Mesenchymal stem cell (in vitro differentiated cells and primary cell): ENCODE measurements around the gene JAGN1.
"Not testable (repeated sequence)": the region's sequence is repeated elsewhere in the genome, so short reads cannot be mapped to it uniquely, and the experiment has no call there.

Experiments
- DNase-seq: peaks from one replicate; pipeline ENCODE4 v3.0.0-alpha.2; 2013
- H2AFZ ChIP-seq: one replicate; pipeline ENCODE4 v1.6.1; 2013; ENCODE audit warnings: low read depth, mild to moderate bottlenecking, control low read depth, inconsistent platforms, low read length, moderate library complexity
- H2AK5ac ChIP-seq: 2 replicates; pipeline ENCODE4 v1.6.1; 2013; ENCODE audit warnings: low read length, moderate library complexity, mild to moderate bottlenecking, inconsistent platforms; ENCODE audit not compliant: severe bottlenecking
- H2BK120ac ChIP-seq: one replicate; pipeline ENCODE4 v1.6.1; 2013; ENCODE audit warnings: low read depth, mild to moderate bottlenecking, inconsistent platforms, low read length, moderate library complexity
- H2BK12ac ChIP-seq, 2 experiments: one replicate each; pipeline ENCODE4 v1.6.1; 2013; ENCODE audit warnings: inconsistent platforms in 2 of 2, low read length in 2 of 2, mild to moderate bottlenecking in 2 of 2, moderate library complexity in 2 of 2, control low read depth in 1 of 2
- H2BK15ac ChIP-seq: one replicate; pipeline ENCODE4 v1.6.1; 2013; ENCODE audit warnings: mild to moderate bottlenecking, low read depth, inconsistent platforms; ENCODE audit not compliant: poor library complexity, severe bottlenecking
- H2BK5ac ChIP-seq: 2 replicates; pipeline ENCODE4 v1.6.1; 2013; ENCODE audit warnings: low read depth, mild to moderate bottlenecking, low read length, control low read depth, inconsistent platforms; ENCODE audit not compliant: poor library complexity, severe bottlenecking
- H3K14ac ChIP-seq, 2 experiments: one replicate each; pipeline ENCODE4 v1.6.1; 2013; ENCODE audit warnings: inconsistent platforms in 2 of 2, low read length in 2 of 2, control low read depth in 1 of 2, mild to moderate bottlenecking in 1 of 2, moderate library complexity in 1 of 2
- H3K18ac ChIP-seq, 2 experiments: one replicate each; pipeline ENCODE4 v1.6.1; 2013; ENCODE audit warnings: inconsistent platforms in 2 of 2, low read length in 2 of 2, control low read depth in 1 of 2, low read depth in 1 of 2, mild to moderate bottlenecking in 1 of 2
- H3K23ac ChIP-seq, 2 experiments: one replicate each; pipeline ENCODE4 v1.6.1; 2013; ENCODE audit warnings: inconsistent platforms in 2 of 2, low read length in 2 of 2, mild to moderate bottlenecking in 2 of 2, moderate library complexity in 2 of 2, control low read depth in 1 of 2
- H3K27ac ChIP-seq: 2 replicates; pipeline ENCODE4 v1.5.1; 2013; ENCODE audit warnings: mild to moderate bottlenecking, moderate library complexity, low read length, control low read depth, inconsistent platforms; ENCODE audit not compliant: poor library complexity, severe bottlenecking
- H3K27me3 ChIP-seq, 2 experiments: 2 replicates each; pipeline versions ENCODE4 v1.6.1 to v1.7.0; 2013; ENCODE audit warnings: low read length in 2 of 2, mild to moderate bottlenecking in 2 of 2, moderate library complexity in 2 of 2, control low read depth in 1 of 2, inconsistent platforms in 1 of 2; ENCODE audit not compliant: control insufficient read depth in 1 of 2, insufficient read depth in 1 of 2
- H3K36me3 ChIP-seq, 2 experiments: 2 replicates each; pipeline versions ENCODE4 v1.6.1 to v1.7.0; 2013; ENCODE audit warnings: low read length in 2 of 2, control low read depth in 1 of 2, inconsistent platforms in 1 of 2, low read depth in 1 of 2, mild to moderate bottlenecking in 1 of 2; ENCODE audit not compliant: insufficient read depth in 2 of 2, control insufficient read depth in 1 of 2
- H3K4ac ChIP-seq, 2 experiments: one replicate each; pipeline ENCODE4 v1.6.1; 2013; ENCODE audit warnings: inconsistent platforms in 2 of 2, low read length in 2 of 2, mild to moderate bottlenecking in 2 of 2, moderate library complexity in 2 of 2, control low read depth in 1 of 2, low read depth in 1 of 2
- H3K4me1 ChIP-seq: 2 replicates; pipeline ENCODE4 v1.6.1; 2013; ENCODE audit warnings: low read depth, low read length, control low read depth; ENCODE audit not compliant: control insufficient read depth, insufficient read depth
- H3K4me2 ChIP-seq: 2 replicates; pipeline ENCODE4 v1.6.1; 2013; ENCODE audit warnings: low read length, mild to moderate bottlenecking, inconsistent platforms; ENCODE audit not compliant: poor library complexity, severe bottlenecking
- H3K4me3 ChIP-seq, 2 experiments: 2 replicates each; pipeline versions ENCODE4 v1.5.1 to v1.7.0; 2013; ENCODE audit warnings: low read length in 2 of 2, mild to moderate bottlenecking in 2 of 2, control low read depth in 1 of 2, low read depth in 1 of 2; ENCODE audit not compliant: insufficient read depth in 1 of 2
- H3K79me1 ChIP-seq: replicated peaks from 2 replicates; pipeline ENCODE4 v1.6.1; 2013; ENCODE audit warnings: mild to moderate bottlenecking, control low read depth, low read length, inconsistent platforms; ENCODE audit not compliant: poor library complexity, severe bottlenecking
- H3K9ac ChIP-seq: 2 replicates; pipeline ENCODE4 v1.7.0; 2013; ENCODE audit warnings: mild to moderate bottlenecking, low read length, moderate library complexity
- H3K9me3 ChIP-seq: 2 replicates; pipeline ENCODE4 v1.7.0; 2013; ENCODE audit warnings: mild to moderate bottlenecking, low read length; ENCODE audit not compliant: control insufficient read depth
- H4K8ac ChIP-seq: one replicate; pipeline ENCODE4 v1.6.1; 2013; ENCODE audit warnings: inconsistent platforms, mild to moderate bottlenecking, low read length, moderate library complexity
- H4K91ac ChIP-seq: one replicate; pipeline ENCODE4 v1.6.1; 2013; ENCODE audit warnings: mild to moderate bottlenecking, low read length, inconsistent platforms
- WGBS: methylation state at CpG from one replicate; pipeline ENCODE4 v1.1.7; 2013; ENCODE audit warnings: mixed read lengths; 5-methylcytosine and 5-hydroxymethylcytosine counted together

Gene JAGN1

DNA sequence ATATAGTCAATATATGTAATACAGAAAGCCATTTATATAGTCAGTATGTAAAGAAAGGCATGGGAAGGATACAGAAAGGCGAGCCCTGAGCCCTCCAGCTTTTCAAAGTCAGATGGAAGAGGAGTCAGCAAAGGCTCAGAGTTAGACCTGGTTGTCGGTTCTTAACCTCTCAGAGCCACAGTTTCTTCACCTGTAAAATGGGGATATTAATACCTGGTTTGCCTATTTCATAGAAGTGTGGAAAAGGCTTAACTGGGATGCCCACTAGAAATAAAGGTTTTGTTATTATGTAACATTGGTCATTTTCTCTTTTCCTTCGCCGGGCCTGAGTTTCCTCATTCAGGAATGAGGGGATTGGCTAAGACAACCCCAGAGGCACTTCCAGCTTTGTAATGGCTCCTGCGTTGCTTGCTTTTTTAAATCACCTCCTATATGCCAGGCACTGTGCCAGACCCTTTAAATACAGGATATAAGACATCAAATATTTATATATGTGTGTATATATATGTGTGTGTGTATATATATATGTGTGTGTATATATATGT is 45.6 kb downstream of the JAGN1 start:
- no peak overlapping the region for H2BK120ac ChIP-seq
- no peak overlapping the region for H3K23ac ChIP-seq
- peaks cover 26% of the 10 kb centered on the region for H3K79me1 ChIP-seq
- H4K8ac ChIP-seq, result no peak overlapping the region
- H3K14ac ChIP-seq, result no peak overlapping the region
- H2AFZ ChIP-seq, result no peak overlapping the region
- peaks cover 17 to 27% of the 10 kb centered on the region in 2 experiments for H3K36me3 ChIP-seq
- H2AK5ac ChIP-seq, result no peak overlapping the region
- H3K27ac ChIP-seq, result no peak overlapping the region
- H2BK5ac ChIP-seq, result no peak overlapping the region
- no peak overlapping the region for H3K18ac ChIP-seq
- WGBS, result 99% methylated on average over 4 of the region's 5 CpGs
- H2BK12ac ChIP-seq, result no peak overlapping the region
- H3K4me3 ChIP-seq, result no peak overlapping the region
- no peak overlapping the region for H3K9ac ChIP-seq
- H3K4me1 ChIP-seq, result peaks cover 26% of the 10 kb centered on the region
- DNase-seq, result no peak
- H4K91ac ChIP-seq, result no peak overlapping the region
- H3K9me3 ChIP-seq, result no peaks in the 10 kb centered on the region
- no peak overlapping the region for H3K4ac ChIP-seq
- no peak overlapping the region for H2BK15ac ChIP-seq
- no peaks in the 10 kb centered on the region for H3K27me3 ChIP-seq
- H3K4me2 ChIP-seq, result no peak overlapping the region

DNA sequence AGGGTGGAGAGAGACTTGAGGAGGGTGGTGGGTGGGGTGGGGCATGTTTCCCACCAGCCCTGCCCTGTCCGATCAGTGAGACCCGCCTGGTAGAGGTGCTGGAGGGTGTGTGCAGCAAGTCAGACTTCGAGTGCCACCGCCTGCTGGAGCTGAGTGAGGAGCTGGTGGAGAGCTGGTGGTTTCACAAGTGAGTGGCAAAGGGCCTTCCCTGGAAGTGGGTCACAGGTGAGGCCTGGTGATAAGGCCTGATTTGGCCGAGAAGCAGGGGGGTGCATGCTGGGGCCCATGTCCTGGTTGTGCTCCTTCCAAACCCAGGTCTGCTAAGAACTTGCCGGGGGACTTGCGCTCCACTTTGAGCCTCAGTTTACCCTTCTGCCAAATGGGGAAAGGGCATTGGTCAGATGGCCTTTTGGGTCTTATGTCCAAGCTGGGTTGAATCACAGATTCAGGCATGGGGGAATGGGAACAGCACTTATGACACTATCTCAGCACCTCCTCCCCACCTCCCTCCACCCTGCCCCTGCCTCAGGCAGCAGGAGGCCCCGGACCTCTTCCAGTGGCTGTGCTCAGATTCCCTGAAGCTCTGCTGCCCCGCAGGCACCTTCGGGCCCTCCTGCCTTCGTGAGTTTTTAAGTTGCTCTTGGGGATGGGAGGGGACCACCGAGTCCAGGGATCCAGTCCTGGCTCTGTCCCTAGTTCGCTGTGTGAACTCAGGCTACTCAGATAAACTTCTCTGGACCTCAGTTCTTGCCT is 47.3 kb downstream of the JAGN1 start:
- Histone ChIP-seq H2BK12ac (no peak overlapping the region), H3K27me3 (no peaks in the 10 kb centered on the region), H3K4me3 (no peak overlapping the region), H2AFZ (no peak overlapping the region), H3K4me1 (peaks cover 23% of the 10 kb centered on the region), H3K18ac (no peak overlapping the region), H2BK5ac (no peak overlapping the region), H3K36me3 (peaks cover 19 to 26% of the 10 kb centered on the region in 2 experiments), H3K27ac (no peak overlapping the region), H3K4me2 (no peak overlapping the region), H3K9ac (no peak overlapping the region), H2BK15ac (no peak overlapping the region), H2BK120ac (no peak overlapping the region), H3K4ac (no peak overlapping the region), H3K9me3 (no peaks in the 10 kb centered on the region), H3K79me1 (peaks cover 26% of the 10 kb centered on the region), H3K23ac (no peak overlapping the region), H2AK5ac (no peak overlapping the region), H4K91ac (no peak overlapping the region), H4K8ac (no peak overlapping the region), H3K14ac (no peak overlapping the region)
- DNase-seq, result no peak
- WGBS, result over 99% methylated on average over 13 of the region's 13 CpGs

DNA sequence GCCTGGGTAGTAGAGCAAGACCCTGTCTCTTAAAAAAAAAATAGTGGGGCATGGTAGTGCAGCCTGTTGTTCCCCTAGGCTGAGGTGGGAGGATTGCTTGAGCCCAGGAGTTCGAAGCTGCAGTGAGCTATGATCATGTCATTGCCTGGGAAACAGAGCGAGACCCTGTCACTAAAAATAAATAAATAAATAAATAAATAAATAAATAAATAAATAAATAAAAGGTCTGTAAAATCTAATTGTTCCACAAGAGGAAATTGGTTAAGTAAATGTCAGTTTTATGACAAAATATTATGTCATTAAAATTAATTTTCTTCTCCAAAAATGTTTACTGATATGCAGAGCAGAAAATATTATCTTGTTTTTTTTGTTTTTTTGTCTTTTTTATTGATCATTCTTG is 48.6 kb downstream of the JAGN1 start:
- no peak overlapping the region for H2AK5ac ChIP-seq
- no peak overlapping the region for H2BK120ac ChIP-seq
- H3K4me3 ChIP-seq, result no peak overlapping the region
- peaks cover 29 to 35% of the 10 kb centered on the region in 2 experiments for H3K36me3 ChIP-seq
- H2AFZ ChIP-seq, result no peak overlapping the region
- no peak overlapping the region for H4K8ac ChIP-seq
- H3K27me3 ChIP-seq, result no peaks in the 10 kb centered on the region
- no peak overlapping the region for H3K14ac ChIP-seq
- no peak overlapping the region for H2BK12ac ChIP-seq
- WGBS, result no CpG with 5 or more reads among the region's 2 CpGs
- peaks cover 26% of the 10 kb centered on the region for H3K79me1 ChIP-seq
- no peak overlapping the region for H3K27ac ChIP-seq
- H2BK5ac ChIP-seq, result no peak overlapping the region
- no peak overlapping the region for H3K4me2 ChIP-seq
- H3K4me1 ChIP-seq, result peaks cover 18% of the 10 kb centered on the region
- H4K91ac ChIP-seq, result no peak overlapping the region
- no peak for DNase-seq
- no peak overlapping the region for H2BK15ac ChIP-seq
- no peak overlapping the region for H3K18ac ChIP-seq
- H3K9me3 ChIP-seq, result no peaks in the 10 kb centered on the region
- no peak overlapping the region for H3K23ac ChIP-seq
- no peak overlapping the region for H3K4ac ChIP-seq
- H3K9ac ChIP-seq, result no peak overlapping the region

DNA sequence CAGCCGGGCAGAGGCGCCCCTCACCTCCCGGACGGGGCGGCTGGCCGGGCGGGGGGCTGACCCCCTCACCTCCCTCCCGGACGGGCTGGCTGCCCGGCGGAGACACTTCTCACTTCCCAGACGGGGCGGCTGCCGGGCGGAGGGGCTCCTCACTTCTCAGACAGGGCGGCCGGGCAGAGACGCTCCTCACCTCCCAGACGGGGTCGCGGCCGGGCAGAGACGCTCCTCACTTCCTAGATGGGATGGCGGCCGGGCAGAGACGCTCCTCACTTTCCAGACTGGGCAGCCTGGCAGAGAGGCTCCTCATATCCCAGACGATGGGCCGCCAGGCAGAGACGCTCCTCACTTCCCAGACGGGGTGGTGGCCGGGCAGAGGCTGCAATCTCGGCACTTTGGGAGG is 49.5 kb downstream of the JAGN1 start:
- DNase-seq, H3K4me2 ChIP-seq, H3K27ac ChIP-seq, H3K18ac ChIP-seq, H2BK12ac ChIP-seq, H3K9me3 ChIP-seq, H3K4ac ChIP-seq, H3K14ac ChIP-seq, H2BK120ac ChIP-seq, H3K4me3 ChIP-seq, H2BK5ac ChIP-seq, H3K27me3 ChIP-seq, H4K91ac ChIP-seq, H3K9ac ChIP-seq, H2BK15ac ChIP-seq, H3K23ac ChIP-seq, H2AK5ac ChIP-seq, H2AFZ ChIP-seq, H4K8ac ChIP-seq: not testable (repeated sequence)
- Histone ChIP-seq H3K79me1 (peaks cover 20% of the 10 kb centered on the region), H3K36me3 (peaks cover 36 to 42% of the 10 kb centered on the region in 2 experiments), H3K4me1 (peaks cover 12% of the 10 kb centered on the region)
- WGBS, result 96% methylated on average over 27 of the region's 32 CpGs
